DND-41 (cell line): ENCODE results near the gene NPTXR.

Experiments
- ATAC-seq: fragments of 200-7000 bp; cut with Tn5 transposase; 3 replicates; pipeline ENCODE4 v1.9.1; 2021; ENCODE audit warnings: low read depth; ENCODE audit not compliant: insufficient read depth
- DNase-seq: peaks from one replicate; pipeline ENCODE4 v3.0.0-alpha.2; 2020
- H2AFZ ChIP-seq: 2 replicates; pipeline ENCODE4 v1.6.0; 2012; ENCODE audit warnings: low read depth, low read length
- H3K27ac ChIP-seq: 2 replicates; pipeline ENCODE4 v1.5.1; 2012; ENCODE audit warnings: low read length, inconsistent platforms
- H3K27me3 ChIP-seq: fragments of 200-600 bp; sonication (generic); 2 replicates; pipeline ENCODE4 v1.6.0; 2012; ENCODE audit warnings: low read length, mild to moderate bottlenecking, inconsistent platforms; ENCODE audit not compliant: insufficient read depth, poor library complexity
- H3K36me3 ChIP-seq: 2 replicates; pipeline ENCODE4 v1.5.1; 2012; ENCODE audit warnings: low read length, inconsistent platforms; ENCODE audit not compliant: insufficient read depth
- H3K4me1 ChIP-seq: 2 replicates; pipeline ENCODE4 v1.5.1; 2012; ENCODE audit warnings: mild to moderate bottlenecking, low read length; ENCODE audit not compliant: insufficient read depth
- H3K4me2 ChIP-seq: 2 replicates; pipeline ENCODE4 v1.6.0; 2012; ENCODE audit warnings: mild to moderate bottlenecking, moderate library complexity, low read length, inconsistent platforms; ENCODE audit not compliant: insufficient read depth
- H3K4me3 ChIP-seq, 2 experiments: fragments of 200-600 bp in 1 of 2; shearing (Covaris generic) in 1 of 2; 2 replicates each; pipeline ENCODE4 v1.5.1; 2012 to 2016; ENCODE audit warnings: inconsistent platforms in 2 of 2, low read length in 2 of 2, mild to moderate bottlenecking in 2 of 2, low read depth in 1 of 2, moderate library complexity in 1 of 2
- H3K79me2 ChIP-seq: 2 replicates; pipeline ENCODE4 v1.6.0; 2012; ENCODE audit warnings: low read length, inconsistent platforms; ENCODE audit not compliant: insufficient read depth
- H3K9ac ChIP-seq: 2 replicates; pipeline ENCODE4 v1.6.0; 2012; ENCODE audit warnings: low read depth, mild to moderate bottlenecking, inconsistent platforms, low read length, moderate library complexity
- H3K9me3 ChIP-seq: 2 replicates; pipeline ENCODE4 v1.5.1; 2012; ENCODE audit warnings: low read length, moderate library complexity, mild to moderate bottlenecking, inconsistent platforms; ENCODE audit not compliant: insufficient read depth, severe bottlenecking
- H4K20me1 ChIP-seq: 2 replicates; pipeline ENCODE4 v1.6.0; 2012; ENCODE audit warnings: low read length; ENCODE audit not compliant: insufficient read depth
- CTCF ChIP-seq: IDR thresholded peaks from 2 replicates; pipeline ENCODE4 v1.5.1; 2012; ENCODE audit warnings: borderline replicate concordance, low read length, moderate library complexity, mild to moderate bottlenecking; ENCODE audit not compliant: poor library complexity, severe bottlenecking; ENCODE audit errors: extremely low read depth
- EZH2 ChIP-seq: IDR thresholded peaks from 3 replicates; pipeline ENCODE4 v1.6.1; 2012; ENCODE audit warnings: borderline replicate concordance, low read depth, mild to moderate bottlenecking, moderate library complexity, low read length, inconsistent platforms; ENCODE audit not compliant: severe bottlenecking

NPTXR gene

GRCh38 chr22:38882972-38883622 lies 39.3 kb upstream of the NPTXR start:
- H2AFZ ChIP-seq = no peak overlapping the region
- H3K4me3 ChIP-seq = no peak overlapping the region
- H3K27ac ChIP-seq = no peak overlapping the region
- peaks cover 7% of the 10 kb centered on the region for H3K27me3 ChIP-seq
- DNase-seq (no peak), ATAC-seq (no peak)
- H3K4me2 ChIP-seq = no peak overlapping the region
- H3K9ac ChIP-seq = no peak overlapping the region
- no peaks in the 10 kb centered on the region for H3K36me3 ChIP-seq
- H3K79me2 ChIP-seq = no peaks in the 10 kb centered on the region
- no peaks in the 10 kb centered on the region for H4K20me1 ChIP-seq
- no peaks in the 10 kb centered on the region for H3K4me1 ChIP-seq
- H3K9me3 ChIP-seq = no peaks in the 10 kb centered on the region
- TF ChIP-seq CTCF (no peak), EZH2 (no peak)

GRCh38 chr22:38881997-38882879 lies 38.4 kb upstream of the NPTXR start:
- no peaks in the 10 kb centered on the region for H3K36me3 ChIP-seq
- H3K4me2 ChIP-seq = no peak overlapping the region
- no peaks in the 10 kb centered on the region for H4K20me1 ChIP-seq
- H3K4me1 ChIP-seq = no peaks in the 10 kb centered on the region
- TF ChIP-seq EZH2 = no peak
- no peak for TF ChIP-seq CTCF
- H3K27ac ChIP-seq = no peak overlapping the region
- peaks cover 7% of the 10 kb centered on the region for H3K27me3 ChIP-seq
- DNase-seq (no peak), ATAC-seq (no peak)
- H3K79me2 ChIP-seq = no peaks in the 10 kb centered on the region
- H3K9me3 ChIP-seq = no peaks in the 10 kb centered on the region
- H3K9ac ChIP-seq = no peak overlapping the region
- no peak overlapping the region for H3K4me3 ChIP-seq
- H2AFZ ChIP-seq = no peak overlapping the region

- H3K79me2 ChIP-seq = no peaks in the 10 kb centered on the region
- no peak overlapping the region for H3K4me2 ChIP-seq
- no peak overlapping the region for H3K4me3 ChIP-seq
- no peak for TF ChIP-seq EZH2
- TF ChIP-seq CTCF = no peak
- H3K27ac ChIP-seq = no peak overlapping the region
- ATAC-seq (no peak), DNase-seq (no peak)
- H2AFZ ChIP-seq = no peak overlapping the region
- H3K9me3 ChIP-seq = no peaks in the 10 kb centered on the region
- no peaks in the 10 kb centered on the region for H3K4me1 ChIP-seq
- no peak overlapping the region for H3K9ac ChIP-seq
- no peaks in the 10 kb centered on the region for H4K20me1 ChIP-seq
- H3K36me3 ChIP-seq = no peaks in the 10 kb centered on the region
- peaks cover 7% of the 10 kb centered on the region for H3K27me3 ChIP-seq
Observed at GRCh38 chr22:38881464-38881871, 37.6 kb upstream of the NPTXR start.
